ENCODE measurements around the gene MARCO. TPM values are rescaled to one million over a fixed set of nuclear protein-coding genes. Genes with fewer than 3 reads are reported as not detected.

The MARCO gene
- total and polyA plus RNA-seq, 2 of the 8 experiments (the other 6 are each of a cell fraction or from before 2014, with no cell fraction given), result not detected

GRCh38 chr2:119019521-119019920 lies 77.5 kb downstream of the MARCO start:
- no peak for TF ChIP-seq RXRA (IDR thresholded peaks at IDR 0.05; ENCODE audit: insufficient read depth, low read depth, low read length)
- TF ChIP-seq SP1 (IDR thresholded peaks at IDR 0.05; ENCODE audit: low read depth, low read length), result no peak
- TF ChIP-seq, protein P1, sequence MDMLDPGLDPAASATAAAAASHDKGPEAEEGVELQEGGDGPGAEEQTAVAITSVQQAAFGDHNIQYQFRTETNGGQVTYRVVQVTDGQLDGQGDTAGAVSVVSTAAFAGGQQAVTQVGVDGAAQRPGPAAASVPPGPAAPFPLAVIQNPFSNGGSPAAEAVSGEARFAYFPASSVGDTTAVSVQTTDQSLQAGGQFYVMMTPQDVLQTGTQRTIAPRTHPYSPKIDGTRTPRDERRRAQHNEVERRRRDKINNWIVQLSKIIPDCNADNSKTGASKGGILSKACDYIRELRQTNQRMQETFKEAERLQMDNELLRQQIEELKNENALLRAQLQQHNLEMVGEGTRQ (IDR thresholded peaks at IDR 0.05; ENCODE audit: low read length), result no peak
- TF ChIP-seq, protein P2, sequence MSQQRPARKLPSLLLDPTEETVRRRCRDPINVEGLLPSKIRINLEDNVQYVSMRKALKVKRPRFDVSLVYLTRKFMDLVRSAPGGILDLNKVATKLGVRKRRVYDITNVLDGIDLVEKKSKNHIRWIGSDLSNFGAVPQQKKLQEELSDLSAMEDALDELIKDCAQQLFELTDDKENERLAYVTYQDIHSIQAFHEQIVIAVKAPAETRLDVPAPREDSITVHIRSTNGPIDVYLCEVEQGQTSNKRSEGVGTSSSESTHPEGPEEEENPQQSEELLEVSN (IDR thresholded peaks at IDR 0.05), result no peak
- TF ChIP-seq EGR1 (IDR thresholded peaks at IDR 0.05; ENCODE audit: borderline replicate concordance, low read depth, low read length), result no peak
- no peak for TF ChIP-seq CHD2 (IDR thresholded peaks at IDR 0.05; ENCODE audit: low read length)
- no peak for TF ChIP-seq RNF2 (IDR thresholded peaks at IDR 0.05; ENCODE audit: borderline replicate concordance, low read depth, low read length, missing control alignments, poor library complexity, severe bottlenecking)
- no peak for TF ChIP-seq CBX5 (IDR thresholded peaks at IDR 0.05; ENCODE audit: low read depth, low read length)
- no peak for TF ChIP-seq NRF1 (IDR thresholded peaks at IDR 0.05; ENCODE audit: low read depth, low read length)
- Histone ChIP-seq H2BK12ac (ENCODE audit: low read depth, low read length) (no peak overlapping the region), H3K4me3 (ENCODE audit: extremely low read depth in 1 of 4, insufficient read depth in 2 of 4, low read depth in 3 of 4, low read length in 4 of 4) (no peak overlapping the region), H2BK20ac (ENCODE audit: low read length) (no peak overlapping the region), H3K27me3 (replicated peaks in 1 of 4; ENCODE audit: control insufficient read depth in 3 of 4, extremely low read depth in 1 of 4, insufficient read depth in 3 of 4, low read length in 3 of 4) (no peaks in the 10 kb centered on the region), H4K8ac (ENCODE audit: extremely low read depth, insufficient read depth, low read length) (no peak overlapping the region), H3K23me2 (ENCODE audit: low read depth, low read length) (no peaks in the 10 kb centered on the region), H3K79me1 (ENCODE audit: low read depth, low read length) (no peaks in the 10 kb centered on the region), H3K23ac (ENCODE audit: insufficient read length) (no peak overlapping the region), H3K4me1 (replicated peaks in 1 of 4; ENCODE audit: control insufficient read depth in 3 of 4, insufficient read depth in 4 of 4, low read length in 3 of 4) (peaks cover 0 to 3% (median 0%) of the 10 kb centered on the region in 4 experiments; a peak in 1 of 7 replicates), H3K36me3 (ENCODE audit: control insufficient read depth in 2 of 4, insufficient read depth in 4 of 4, low read length in 3 of 4) (no peaks in the 10 kb centered on the region), H3K18ac (ENCODE audit: extremely low read depth, low read length) (no peak overlapping the region), H2AFZ (ENCODE audit: low read length) (no peak overlapping the region), H3K79me2 (ENCODE audit: control insufficient read depth in 1 of 2, insufficient read depth in 2 of 2, low read length in 2 of 2) (no peaks in the 10 kb centered on the region), H3K4ac (replicated peaks; ENCODE audit: insufficient read length, low read depth, low read length) (no peak overlapping the region), H3K9ac (replicated peaks in 1 of 4; ENCODE audit: extremely low read depth in 1 of 4, low read depth in 3 of 4, low read length in 3 of 4) (no peak overlapping the region), H4K5ac (ENCODE audit: insufficient read length, low read depth, low read length) (no peak overlapping the region), H3K56ac (replicated peaks; ENCODE audit: insufficient read length, low read depth, low read length) (no peak overlapping the region), H4K20me1 (replicated peaks in 1 of 2; ENCODE audit: control insufficient read depth in 1 of 2, insufficient read depth in 2 of 2, low read length in 2 of 2) (no peaks in the 10 kb centered on the region), H2BK15ac (ENCODE audit: low read length) (no peak overlapping the region), H3K9me3 (ENCODE audit: insufficient read depth in 2 of 2, low read depth in 1 of 2, low read length in 1 of 2) (no peaks in the 10 kb centered on the region), H3K4me2 (ENCODE audit: insufficient read depth in 1 of 2, low read depth in 2 of 2, low read length in 2 of 2) (no peak overlapping the region), H3K14ac (ENCODE audit: insufficient read length) (no peak overlapping the region), H4K91ac (replicated peaks; ENCODE audit: insufficient read length, low read length) (no peak overlapping the region), H2BK5ac (ENCODE audit: low read depth, low read length) (no peak overlapping the region), H2AK5ac (ENCODE audit: low read depth, low read length) (no peak overlapping the region), H3K27ac (ENCODE audit: low read depth, low read length) (no peak overlapping the region), H2BK120ac (replicated peaks; ENCODE audit: low read depth, low read length) (no peak overlapping the region)
- ChIA-PET CTCF (ENCODE audit: partially characterized antibody) (interaction anchor here (6.4 kb wide), 1 partner anchor 8 kb away, joined by 41 read pairs; no protein-coding TSS in a partner anchor), POLR2A (ENCODE audit: partially characterized antibody) (no interaction called here)
- no peak for FAIRE-seq
- no peak for DNase-seq (ENCODE audit: low read depth in 1 of 2, low spot score in 2 of 2)

All from H1 (cell line).